Activated T-cell treated with anti-CD3 and anti-CD28 coated beads, Interleukin-2, amount 50 U/mL, for 72 hours (primary cell): Measurements from ENCODE around the gene LYVE1. TPM values are rescaled to one million over a fixed set of nuclear protein-coding genes. Genes with fewer than 3 reads are reported as not detected.
"Not testable (repeated sequence)": the region's sequence is repeated elsewhere in the genome, so short reads cannot be mapped to it uniquely, and the experiment has no call there.

ENCODE experiments used
- ATAC-seq, 2 donors: fragments of 150-1000 bp; cut with Tn5 transposase; replicated peaks in 1 of 2; 2 replicates each; pipeline ENCODE4 v1.10.0; 2021; ENCODE audit warnings: moderate library complexity in 2 of 2, mild to moderate bottlenecking in 1 of 2
- DNase-seq, 2 donors: peaks; one replicate each; pipeline ENCODE4 v3.0.0; 2021 to 2022; ENCODE audit warnings: mixed read lengths in 1 of 2
- H3K27ac Mint-ChIP-seq: one replicate; pipeline ENCODE4 v1.8.0; 2022; ENCODE audit warnings: mild to moderate bottlenecking, moderate library complexity, mixed read lengths
- H3K27me3 Mint-ChIP-seq: one replicate; pipeline ENCODE4 v1.8.0; 2022; ENCODE audit warnings: low read depth, mixed read lengths
- H3K36me3 Mint-ChIP-seq, 2 donors: one replicate each; pipeline ENCODE4 v1.8.0; 2022; ENCODE audit warnings: mixed read lengths in 2 of 2, mild to moderate bottlenecking in 1 of 2; ENCODE audit not compliant: insufficient read depth in 2 of 2
- H3K4me1 Mint-ChIP-seq: one replicate; pipeline ENCODE4 v1.8.0; 2022; ENCODE audit warnings: low read depth, mixed read lengths
- H3K4me3 Mint-ChIP-seq, 2 donors: one replicate each; pipeline ENCODE4 v1.8.0; 2022; ENCODE audit warnings: mild to moderate bottlenecking in 2 of 2, mixed read lengths in 2 of 2, moderate library complexity in 2 of 2
- H3K9me3 Mint-ChIP-seq, 2 donors: one replicate each; pipeline ENCODE4 v1.8.0; 2022; ENCODE audit warnings: mixed read lengths in 2 of 2
- total RNA-seq, 2 donors: library from RNA; stranded (reverse); gene quantifications; one replicate each; pipeline ENCODE4 v1.2.3, GENCODE V29; 2022

The LYVE1 gene
- total RNA-seq, 2 donors from 2014 or later = not detected

GRCh38 chr11:10602366-10602765 lies 33.9 kb upstream of the LYVE1 start:
- Mint-ChIP-seq H3K4me1 (peaks cover 12% of the 10 kb centered on the region), H3K9me3 (no peaks in the 10 kb centered on the region), H3K36me3 (no peaks in the 10 kb centered on the region), H3K4me3 (no peak overlapping the region), H3K27me3 (peaks cover 10% of the 10 kb centered on the region), H3K27ac (no peak overlapping the region)
- ATAC-seq (no peak), DNase-seq (no peak)

- peaks cover 7% of the 10 kb centered on the region for H3K27me3 Mint-ChIP-seq
- no peaks in the 10 kb centered on the region for H3K36me3 Mint-ChIP-seq
Measured at GRCh38 chr11:10601837-10602236, 33.4 kb upstream of the LYVE1 start.

GRCh38 chr11:10600570-10601248 lies 32.2 kb upstream of the LYVE1 start:
- ATAC-seq = no peak
- Mint-ChIP-seq H3K27ac (no peak overlapping the region), H3K4me1 (no peaks in the 10 kb centered on the region), H3K9me3 (peaks cover 2 to 6% of the 10 kb centered on the region in 2 donors), H3K36me3 (peaks cover 0 to 6% of the 10 kb centered on the region in 2 donors), H3K4me3 (no peak overlapping the region), H3K27me3 (peaks cover 7% of the 10 kb centered on the region)
- no peak for DNase-seq

More at GRCh38 chr11:10601837-10602236, 33.4 kb upstream of the LYVE1 start:
- no peak overlapping the region for H3K27ac Mint-ChIP-seq
- H3K4me3 Mint-ChIP-seq = no peak overlapping the region
- no peaks in the 10 kb centered on the region for H3K9me3 Mint-ChIP-seq
- peaks cover 10% of the 10 kb centered on the region for H3K4me1 Mint-ChIP-seq
- ATAC-seq (no peak), DNase-seq (no peak)

GRCh38 chr11:10599388-10600175 lies 31.1 kb upstream of the LYVE1 start:
- ATAC-seq (no peak), DNase-seq (no peak)
- Mint-ChIP-seq H3K36me3 (peaks cover 0 to 6% of the 10 kb centered on the region in 2 donors), H3K27me3 (peaks cover 7% of the 10 kb centered on the region), H3K9me3 (peaks cover 2 to 7% of the 10 kb centered on the region in 2 donors), H3K27ac (no peak overlapping the region), H3K4me3 (no peak overlapping the region), H3K4me1 (peaks cover under 1% of the 10 kb centered on the region)

GRCh38 chr11:10598816-10599215 lies 30.4 kb upstream of the LYVE1 start:
- no peak overlapping the region for H3K27ac Mint-ChIP-seq
- DNase-seq (no peak), ATAC-seq (no peak)
- H3K36me3 Mint-ChIP-seq = peaks cover 0 to 6% of the 10 kb centered on the region in 2 donors
- H3K4me1 Mint-ChIP-seq = peaks cover 8% of the 10 kb centered on the region
- no peak overlapping the region for H3K4me3 Mint-ChIP-seq
- H3K27me3 Mint-ChIP-seq = peaks cover 7% of the 10 kb centered on the region
- peaks cover 2 to 7% of the 10 kb centered on the region in 2 donors for H3K9me3 Mint-ChIP-seq

GRCh38 chr11:10597877-10598351 lies 29.4 kb upstream of the LYVE1 start:
- ATAC-seq = no peak
- Mint-ChIP-seq H3K4me1 (peaks cover 13% of the 10 kb centered on the region), H3K27ac (no peak overlapping the region), H3K27me3 (peaks cover 7% of the 10 kb centered on the region), H3K9me3 (peaks cover 2 to 7% of the 10 kb centered on the region in 2 donors), H3K36me3 (peaks cover 0 to 6% of the 10 kb centered on the region in 2 donors), H3K4me3 (no peak overlapping the region)
- DNase-seq = no peak

GRCh38 chr11:10595840-10596239 lies 27.4 kb upstream of the LYVE1 start:
- not testable (repeated sequence) for DNase-seq, H3K27ac Mint-ChIP-seq, H3K4me3 Mint-ChIP-seq, ATAC-seq, H3K36me3 Mint-ChIP-seq, H3K9me3 Mint-ChIP-seq
- Mint-ChIP-seq H3K27me3 (peaks cover 13% of the 10 kb centered on the region), H3K4me1 (peaks cover 13% of the 10 kb centered on the region)

- peaks cover 5% of the 10 kb centered on the region for H3K27me3 Mint-ChIP-seq
- peaks cover 2 to 7% of the 10 kb centered on the region in 2 donors for H3K9me3 Mint-ChIP-seq
- H3K27ac Mint-ChIP-seq = no peak overlapping the region
- H3K4me3 Mint-ChIP-seq = no peak overlapping the region
- peaks cover 0 to 6% of the 10 kb centered on the region in 2 donors for H3K36me3 Mint-ChIP-seq
- peaks cover 13% of the 10 kb centered on the region for H3K4me1 Mint-ChIP-seq
- ATAC-seq = peak; percentile 94 to 98
- DNase-seq = peak in 1 of 2 donors; percentile 6
Measured at GRCh38 chr11:10594407-10594806, 25.9 kb upstream of the LYVE1 start.

GRCh38 chr11:10592331-10592730 lies 23.9 kb upstream of the LYVE1 start:
- ATAC-seq (no peak), DNase-seq (no peak)
- Mint-ChIP-seq H3K9me3 (peaks cover 2 to 7% of the 10 kb centered on the region in 2 donors), H3K36me3 (peaks cover 0 to 6% of the 10 kb centered on the region in 2 donors), H3K27me3 (peaks cover 5% of the 10 kb centered on the region), H3K27ac (no peak overlapping the region), H3K4me1 (peaks cover 13% of the 10 kb centered on the region), H3K4me3 (no peak overlapping the region)

- no peak overlapping the region for H3K4me3 Mint-ChIP-seq
- peaks cover 5% of the 10 kb centered on the region for H3K27me3 Mint-ChIP-seq
- H3K9me3 Mint-ChIP-seq = peaks cover 2 to 7% of the 10 kb centered on the region in 2 donors
- H3K4me1 Mint-ChIP-seq = peaks cover 17% of the 10 kb centered on the region
- H3K27ac Mint-ChIP-seq = no peak overlapping the region
- DNase-seq = no peak
- peaks cover 0 to 6% of the 10 kb centered on the region in 2 donors for H3K36me3 Mint-ChIP-seq
- no peak for ATAC-seq
Measured at GRCh38 chr11:10591741-10592140, 23.3 kb upstream of the LYVE1 start.

- peaks cover 5% of the 10 kb centered on the region for H3K27me3 Mint-ChIP-seq
- H3K4me1 Mint-ChIP-seq = peaks cover 23% of the 10 kb centered on the region
- no peaks in the 10 kb centered on the region for H3K9me3 Mint-ChIP-seq
- ATAC-seq (no peak), DNase-seq (no peak)
- no peak overlapping the region for H3K4me3 Mint-ChIP-seq
- no peak overlapping the region for H3K27ac Mint-ChIP-seq
- H3K36me3 Mint-ChIP-seq = no peaks in the 10 kb centered on the region
Measured at GRCh38 chr11:10590218-10590915, 21.9 kb upstream of the LYVE1 start.

- Mint-ChIP-seq H3K4me1 (peaks cover 16% of the 10 kb centered on the region), H3K36me3 (no peaks in the 10 kb centered on the region), H3K9me3 (no peaks in the 10 kb centered on the region), H3K27me3 (peaks cover 5% of the 10 kb centered on the region), H3K4me3 (no peak overlapping the region), H3K27ac (no peak overlapping the region)
- DNase-seq (no peak), ATAC-seq (no peak)
Measured at GRCh38 chr11:10588904-10589303, 20.4 kb upstream of the LYVE1 start.

GRCh38 chr11:10587995-10588394 lies 19.5 kb upstream of the LYVE1 start:
- H3K27ac Mint-ChIP-seq = no peak overlapping the region
- ATAC-seq = no peak
- no peak overlapping the region for H3K4me3 Mint-ChIP-seq
- peaks cover 13% of the 10 kb centered on the region for H3K27me3 Mint-ChIP-seq
- DNase-seq = no peak
- H3K36me3 Mint-ChIP-seq = no peaks in the 10 kb centered on the region
- H3K9me3 Mint-ChIP-seq = no peaks in the 10 kb centered on the region
- H3K4me1 Mint-ChIP-seq = peaks cover 10% of the 10 kb centered on the region
